Osteocyte (in vitro differentiated cells): ENCODE data around the gene ZNF385B. TPM values are rescaled to one million over a fixed set of nuclear protein-coding genes. Genes with fewer than 3 reads are reported as not detected.

Experiments
- DNase-seq: peaks from one replicate; pipeline ENCODE4 v3.0.0; 2021; ENCODE audit warnings: mixed read lengths; ENCODE audit not compliant: unreplicated experiment; ENCODE audit errors: extremely low spot score
- H3K27ac Mint-ChIP-seq: one replicate; pipeline ENCODE4 v1.8.0; 2021; ENCODE audit warnings: mild to moderate bottlenecking, mixed read lengths; ENCODE audit not compliant: unreplicated experiment
- H3K27me3 Mint-ChIP-seq: one replicate; pipeline ENCODE4 v1.8.0; 2021; ENCODE audit warnings: mixed read lengths; ENCODE audit not compliant: unreplicated experiment
- H3K36me3 Mint-ChIP-seq: one replicate; pipeline ENCODE4 v1.8.0; 2021; ENCODE audit warnings: mixed read lengths; ENCODE audit not compliant: unreplicated experiment
- H3K4me1 Mint-ChIP-seq: one replicate; pipeline ENCODE4 v1.8.0; 2021; ENCODE audit warnings: mixed read lengths; ENCODE audit not compliant: unreplicated experiment
- H3K4me3 Mint-ChIP-seq: one replicate; pipeline ENCODE4 v1.8.0; 2021; ENCODE audit warnings: mild to moderate bottlenecking, moderate library complexity, mixed read lengths; ENCODE audit not compliant: unreplicated experiment
- H3K9me3 Mint-ChIP-seq: one replicate; pipeline ENCODE4 v1.8.0; 2021; ENCODE audit warnings: mixed read lengths; ENCODE audit not compliant: unreplicated experiment
- CTCF ChIP-seq: fragments of 200-600 bp; sonication (generic); IDR thresholded peaks from 2 replicates; pipeline ENCODE4 v1.5.0; 2021; ENCODE audit warnings: antibody characterized with exemption, mild to moderate bottlenecking, moderate library complexity
- total RNA-seq: library from RNA; stranded (reverse); gene quantifications from 2 replicates; pipeline ENCODE4 v1.2.1, GENCODE V29; 2021

The ZNF385B gene
- total RNA-seq, 1 donor from 2014 or later: 0.13 TPM

DNA sequence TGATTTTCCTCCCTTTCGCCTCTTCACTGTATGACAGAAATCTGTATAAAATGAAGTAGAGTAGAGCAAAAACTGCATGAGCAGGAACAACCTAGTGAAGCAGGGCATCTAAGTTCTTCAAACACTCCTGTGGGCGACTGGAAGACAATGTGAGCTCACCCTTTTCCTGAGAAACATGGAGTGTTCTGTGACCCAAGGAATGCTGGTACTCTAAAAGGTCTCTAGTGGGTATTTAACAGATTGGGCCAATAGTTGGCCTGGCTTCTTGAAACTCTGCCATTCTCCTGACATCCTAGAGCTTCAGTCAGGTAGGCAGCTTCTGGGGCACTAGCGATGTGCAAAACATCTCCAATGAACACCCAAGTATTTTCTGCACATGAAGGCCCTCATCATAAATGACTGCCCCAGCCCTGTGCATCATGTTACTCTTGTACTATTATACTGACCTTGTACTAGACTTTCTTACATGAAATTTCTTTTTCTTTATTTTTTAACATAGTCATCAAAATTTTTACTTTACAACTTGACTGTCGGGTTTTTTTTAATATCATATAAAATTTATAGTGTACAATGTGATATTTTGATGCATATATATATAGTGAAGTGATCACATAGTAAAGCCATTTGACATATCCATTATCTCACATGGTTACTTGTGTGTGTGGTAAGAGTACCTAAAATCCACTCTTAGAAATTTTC, 302.2 kb downstream of the ZNF385B start:
- no peaks in the 10 kb centered on the region for H3K27me3 Mint-ChIP-seq
- no peak overlapping the region for H3K27ac Mint-ChIP-seq
- H3K4me3 Mint-ChIP-seq: no peak overlapping the region
- TF ChIP-seq CTCF: no peak
- DNase-seq: no peak
- peaks cover 19% of the 10 kb centered on the region for H3K4me1 Mint-ChIP-seq
- no peaks in the 10 kb centered on the region for H3K9me3 Mint-ChIP-seq
- no peaks in the 10 kb centered on the region for H3K36me3 Mint-ChIP-seq

- H3K36me3 Mint-ChIP-seq: no peaks in the 10 kb centered on the region
- peak overlapping the region; percentile 41 for H3K27ac Mint-ChIP-seq
- H3K4me1 Mint-ChIP-seq: peaks cover 19% of the 10 kb centered on the region
These were observed 303.1 kb downstream of the ZNF385B start for GRCh38 chr2:179558010-179558934.

GRCh38 chr2:179556425-179556824, 305.0 kb downstream of the ZNF385B start:
- Mint-ChIP-seq H3K4me3 (no peak overlapping the region), H3K27ac (no peak overlapping the region), H3K27me3 (no peaks in the 10 kb centered on the region), H3K9me3 (no peaks in the 10 kb centered on the region), H3K4me1 (peaks cover 14% of the 10 kb centered on the region), H3K36me3 (no peaks in the 10 kb centered on the region)
- TF ChIP-seq CTCF: no peak
- no peak for DNase-seq

More at GRCh38 chr2:179558010-179558934, 303.1 kb downstream of the ZNF385B start:
- no peak for DNase-seq
- Mint-ChIP-seq H3K9me3 (no peaks in the 10 kb centered on the region), H3K27me3 (no peaks in the 10 kb centered on the region), H3K4me3 (no peak overlapping the region)
- TF ChIP-seq CTCF: no peak

DNA sequence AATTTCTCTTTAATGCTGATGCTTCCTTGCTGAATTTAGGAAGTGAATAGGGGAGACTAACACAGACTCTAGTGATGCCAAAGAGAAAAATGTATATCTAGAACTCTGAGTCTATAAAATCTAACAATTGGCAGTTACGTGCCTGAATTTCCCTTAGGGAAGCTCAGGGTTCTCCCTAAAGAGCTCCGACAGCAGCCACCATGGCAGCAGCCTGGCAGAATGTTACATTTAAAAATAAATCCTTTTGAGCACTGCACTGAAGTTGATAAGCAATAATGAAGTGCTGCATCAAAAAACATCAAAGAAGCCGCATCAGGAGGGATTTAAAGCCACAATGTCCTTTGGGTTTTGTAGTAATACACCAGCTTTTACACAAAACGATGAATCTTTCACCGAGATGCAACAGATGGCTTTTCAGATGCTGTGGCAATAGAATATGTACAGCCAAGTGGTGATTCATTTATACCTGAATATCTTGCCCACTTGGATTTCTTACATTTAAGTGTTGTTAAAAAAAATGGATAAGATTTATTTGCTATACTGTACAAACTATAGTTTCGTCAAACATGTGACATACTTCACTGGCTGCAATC, 305.6 kb downstream of the ZNF385B start:
- peaks cover 14% of the 10 kb centered on the region for H3K4me1 Mint-ChIP-seq
- no peak for DNase-seq
- no peak overlapping the region for H3K4me3 Mint-ChIP-seq
- no peak overlapping the region for H3K27ac Mint-ChIP-seq
- H3K27me3 Mint-ChIP-seq: no peaks in the 10 kb centered on the region
- no peaks in the 10 kb centered on the region for H3K36me3 Mint-ChIP-seq
- TF ChIP-seq CTCF: no peak
- no peaks in the 10 kb centered on the region for H3K9me3 Mint-ChIP-seq
